ENCODE data around the gene VTI1A. TPM values are rescaled to one million over a fixed set of nuclear protein-coding genes. Genes with fewer than 3 reads are reported as not detected.

Gene VTI1A
- total and polyA plus RNA-seq, 2 experiments from 2014 or later: 26.8 to 31.0 TPM

DNA sequence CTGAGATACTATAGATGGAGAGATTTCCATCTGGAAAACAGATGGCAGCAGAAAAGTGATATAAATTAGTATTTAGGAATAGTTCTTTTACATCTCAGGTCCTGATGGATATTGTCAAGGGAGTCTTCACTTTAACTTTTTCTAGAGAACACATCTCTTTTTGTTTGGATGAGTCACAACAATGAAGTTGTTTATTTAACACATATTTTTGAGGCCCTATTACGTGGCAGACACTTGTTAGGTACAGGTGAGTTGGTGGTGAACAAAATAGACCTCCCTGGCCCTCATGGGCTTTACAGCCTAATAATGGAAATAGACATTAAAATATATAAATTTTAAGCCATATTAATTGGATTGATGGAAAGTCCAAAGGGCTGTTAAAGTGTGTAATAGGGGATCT lies 168.3 kb downstream of the VTI1A start:
- no peaks in the 10 kb centered on the region for H3K4me1 ChIP-seq (ENCODE audit: insufficient read depth)
- ATAC-seq: no peak
- Mint-ChIP-seq H3K27ac (no peak overlapping the region), H3K36me3 (ENCODE audit: low read depth) (peaks cover 10% of the 10 kb centered on the region), H3K9me3 (peaks cover 12% of the 10 kb centered on the region), H3K4me1 (no peaks in the 10 kb centered on the region), H3K27me3 (ENCODE audit: insufficient read depth, low read depth, poor library complexity) (no peaks in the 10 kb centered on the region), H3K4me3 (no peak overlapping the region)
- H2AFZ ChIP-seq: no peak overlapping the region
- DNase-seq (ENCODE audit: low spot score): no peak
- H3K4me3 ChIP-seq: no peak overlapping the region
- no peak overlapping the region for H3K4me2 ChIP-seq
- no peak overlapping the region for H3K27ac ChIP-seq (ENCODE audit: low read depth)
- H3K9me2 ChIP-seq (ENCODE audit: insufficient read depth): no peaks in the 10 kb centered on the region
- H3K27me3 ChIP-seq (ENCODE audit: insufficient read depth): no peaks in the 10 kb centered on the region
- TF ChIP-seq, protein P1, sequence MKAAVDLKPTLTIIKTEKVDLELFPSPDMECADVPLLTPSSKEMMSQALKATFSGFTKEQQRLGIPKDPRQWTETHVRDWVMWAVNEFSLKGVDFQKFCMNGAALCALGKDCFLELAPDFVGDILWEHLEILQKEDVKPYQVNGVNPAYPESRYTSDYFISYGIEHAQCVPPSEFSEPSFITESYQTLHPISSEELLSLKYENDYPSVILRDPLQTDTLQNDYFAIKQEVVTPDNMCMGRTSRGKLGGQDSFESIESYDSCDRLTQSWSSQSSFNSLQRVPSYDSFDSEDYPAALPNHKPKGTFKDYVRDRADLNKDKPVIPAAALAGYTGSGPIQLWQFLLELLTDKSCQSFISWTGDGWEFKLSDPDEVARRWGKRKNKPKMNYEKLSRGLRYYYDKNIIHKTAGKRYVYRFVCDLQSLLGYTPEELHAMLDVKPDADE (IDR thresholded peaks at IDR 0.05): no peak
- no peak for TF ChIP-seq EZH2phosphoT487 (IDR thresholded peaks at IDR 0.05; ENCODE audit: unreplicated experiment)
- H3K79me2 ChIP-seq (replicated peaks; ENCODE audit: insufficient read depth): no peaks in the 10 kb centered on the region
- no peaks in the 10 kb centered on the region for H3K36me3 ChIP-seq (ENCODE audit: insufficient read depth)
- H3F3A ChIP-seq (replicated peaks; ENCODE audit: low read depth): no peaks in the 10 kb centered on the region
- H4K20me1 ChIP-seq (replicated peaks; ENCODE audit: insufficient read depth): no peaks in the 10 kb centered on the region

DNA sequence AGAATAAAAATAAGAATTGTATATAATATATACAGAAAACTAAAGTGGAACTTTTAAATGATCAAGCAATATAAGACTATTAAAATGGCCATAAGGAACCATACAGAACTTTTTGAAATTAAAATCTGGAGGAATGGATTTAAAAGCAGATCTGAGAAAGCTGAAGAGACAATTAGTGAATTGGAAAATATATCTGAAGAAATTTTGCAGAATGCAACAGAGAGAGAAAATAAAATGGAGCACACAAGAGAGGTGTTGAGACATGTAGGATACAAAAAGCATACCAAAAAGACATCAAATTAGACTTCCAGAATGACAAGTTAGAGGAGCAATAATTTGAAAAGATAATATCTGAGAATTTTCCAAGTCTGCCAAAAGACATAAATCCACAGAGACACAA lies 169.6 kb downstream of the VTI1A start:
- Histone ChIP-seq H3K4me2 (no peak overlapping the region), H3K36me3 (ENCODE audit: insufficient read depth) (no peaks in the 10 kb centered on the region), H3K27me3 (ENCODE audit: insufficient read depth) (no peaks in the 10 kb centered on the region), H3K27ac (ENCODE audit: low read depth) (no peak overlapping the region), H4K20me1 (replicated peaks; ENCODE audit: insufficient read depth) (no peaks in the 10 kb centered on the region), H3K4me1 (ENCODE audit: insufficient read depth) (no peaks in the 10 kb centered on the region), H3K4me3 (no peak overlapping the region), H3K9me2 (ENCODE audit: insufficient read depth) (no peaks in the 10 kb centered on the region), H3F3A (replicated peaks; ENCODE audit: low read depth) (no peaks in the 10 kb centered on the region), H3K79me2 (replicated peaks; ENCODE audit: insufficient read depth) (no peaks in the 10 kb centered on the region), H2AFZ (no peak overlapping the region)
- TF ChIP-seq, protein P1 (IDR thresholded peaks at IDR 0.05): no peak
- TF ChIP-seq, protein P2, sequence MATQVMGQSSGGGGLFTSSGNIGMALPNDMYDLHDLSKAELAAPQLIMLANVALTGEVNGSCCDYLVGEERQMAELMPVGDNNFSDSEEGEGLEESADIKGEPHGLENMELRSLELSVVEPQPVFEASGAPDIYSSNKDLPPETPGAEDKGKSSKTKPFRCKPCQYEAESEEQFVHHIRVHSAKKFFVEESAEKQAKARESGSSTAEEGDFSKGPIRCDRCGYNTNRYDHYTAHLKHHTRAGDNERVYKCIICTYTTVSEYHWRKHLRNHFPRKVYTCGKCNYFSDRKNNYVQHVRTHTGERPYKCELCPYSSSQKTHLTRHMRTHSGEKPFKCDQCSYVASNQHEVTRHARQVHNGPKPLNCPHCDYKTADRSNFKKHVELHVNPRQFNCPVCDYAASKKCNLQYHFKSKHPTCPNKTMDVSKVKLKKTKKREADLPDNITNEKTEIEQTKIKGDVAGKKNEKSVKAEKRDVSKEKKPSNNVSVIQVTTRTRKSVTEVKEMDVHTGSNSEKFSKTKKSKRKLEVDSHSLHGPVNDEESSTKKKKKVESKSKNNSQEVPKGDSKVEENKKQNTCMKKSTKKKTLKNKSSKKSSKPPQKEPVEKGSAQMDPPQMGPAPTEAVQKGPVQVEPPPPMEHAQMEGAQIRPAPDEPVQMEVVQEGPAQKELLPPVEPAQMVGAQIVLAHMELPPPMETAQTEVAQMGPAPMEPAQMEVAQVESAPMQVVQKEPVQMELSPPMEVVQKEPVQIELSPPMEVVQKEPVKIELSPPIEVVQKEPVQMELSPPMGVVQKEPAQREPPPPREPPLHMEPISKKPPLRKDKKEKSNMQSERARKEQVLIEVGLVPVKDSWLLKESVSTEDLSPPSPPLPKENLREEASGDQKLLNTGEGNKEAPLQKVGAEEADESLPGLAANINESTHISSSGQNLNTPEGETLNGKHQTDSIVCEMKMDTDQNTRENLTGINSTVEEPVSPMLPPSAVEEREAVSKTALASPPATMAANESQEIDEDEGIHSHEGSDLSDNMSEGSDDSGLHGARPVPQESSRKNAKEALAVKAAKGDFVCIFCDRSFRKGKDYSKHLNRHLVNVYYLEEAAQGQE (IDR thresholded peaks at IDR 0.05; ENCODE audit: unreplicated experiment): no peak
- TF ChIP-seq STAT1 (IDR thresholded peaks at IDR 0.05; ENCODE audit: unreplicated experiment) (no peak), ZNF114 (CRISPR knock-in tag; IDR thresholded peaks at IDR 0.05) (no peak), NANOG (IDR thresholded peaks at IDR 0.05; ENCODE audit: borderline replicate concordance) (no peak), ZNF331 (CRISPR knock-in tag; IDR thresholded peaks at IDR 0.05; ENCODE audit: low read depth) (no peak), EZH2phosphoT487 (IDR thresholded peaks at IDR 0.05; ENCODE audit: unreplicated experiment) (no peak), JUNB (IDR thresholded peaks at IDR 0.05; ENCODE audit: unreplicated experiment) (no peak)
- no peak overlapping the region for H3K27ac Mint-ChIP-seq
- peaks cover 12% of the 10 kb centered on the region for H3K9me3 Mint-ChIP-seq
- no peak for DNase-seq (ENCODE audit: low spot score)
- no peak for ATAC-seq
- no peaks in the 10 kb centered on the region for H3K27me3 Mint-ChIP-seq (ENCODE audit: insufficient read depth, low read depth, poor library complexity)
- H3K36me3 Mint-ChIP-seq (ENCODE audit: low read depth): peaks cover 10% of the 10 kb centered on the region
- H3K4me3 Mint-ChIP-seq: no peak overlapping the region
- H3K4me1 Mint-ChIP-seq: no peaks in the 10 kb centered on the region
